ENCODE data around the gene CTLA4. TPM values are rescaled to one million over a fixed set of nuclear protein-coding genes. Genes with fewer than 3 reads are reported as not detected.

Gene CTLA4
- total and polyA plus RNA-seq, 2 of the 4 experiments (the other 2 are of a cell fraction): not detected

- no peak overlapping the region for H3K23ac ChIP-seq (ENCODE audit: low read depth, low read length)
- CTCF ChIA-PET: no interaction called here
- 72% methylated on average over 3 of the region's 4 CpGs; no CpG with 5 or more reads in 1 of the 2 experiments for WGBS, 2 experiments (ENCODE audit: extremely low coverage in 2 of 2, insufficient read length in 1 of 2)
Observed at GRCh38 chr2:203824057-203824456, 43.5 kb upstream of the CTLA4 start.

More at GRCh38 chr2:203824057-203824456, 43.5 kb upstream of the CTLA4 start:
- Histone ChIP-seq H3K56ac (ENCODE audit: extremely low read depth, insufficient read depth, low read length) (no peak overlapping the region), H2AFZ (replicated peaks; ENCODE audit: low read length, poor library complexity) (no peak overlapping the region), H3K18ac (ENCODE audit: low read depth, low read length) (no peak overlapping the region), H3K27ac (ENCODE audit: insufficient read depth, low read length) (no peak overlapping the region), H3K4me3 (ENCODE audit: insufficient read depth, low read depth, low read length) (no peak overlapping the region), H4K20me1 (ENCODE audit: insufficient read depth, low read length) (no peaks in the 10 kb centered on the region), H3K14ac (replicated peaks; ENCODE audit: low read depth, low read length) (no peak overlapping the region), H3K4me2 (ENCODE audit: low read depth, low read length) (no peak overlapping the region), H4K8ac (ENCODE audit: low read depth in 2 of 2, low read length in 2 of 2) (no peak overlapping the region), H4K91ac (ENCODE audit: insufficient read depth, low read depth, low read length) (no peak overlapping the region), H3K36me3 (ENCODE audit: control insufficient read depth, insufficient read depth, low read length) (no peaks in the 10 kb centered on the region), H3K27me3 (ENCODE audit: control insufficient read depth, insufficient read depth, low read length) (peaks cover 21% of the 10 kb centered on the region), H3K79me1 (ENCODE audit: low read depth in 1 of 2, low read length in 2 of 2) (no peaks in the 10 kb centered on the region), H2BK20ac (ENCODE audit: low read depth, low read length) (no peak overlapping the region), H2BK5ac (ENCODE audit: low read depth, low read length, poor library complexity, severe bottlenecking) (no peak overlapping the region), H3K9me3 (ENCODE audit: control insufficient read depth, insufficient read depth, low read length) (no peaks in the 10 kb centered on the region), H3K9me1 (ENCODE audit: insufficient read depth, low read length) (no peaks in the 10 kb centered on the region), H3K4me1 (ENCODE audit: control insufficient read depth, insufficient read depth, low read length) (no peaks in the 10 kb centered on the region), H2BK15ac (ENCODE audit: low read depth, low read length) (no peak overlapping the region), H2AK5ac (ENCODE audit: low read depth, low read length) (no peak overlapping the region), H4K5ac (ENCODE audit: low read depth, low read length) (no peak overlapping the region), H2BK120ac (ENCODE audit: low read depth, low read length) (no peak overlapping the region), H3K9ac (ENCODE audit: low read depth, low read length) (no peak overlapping the region), H2AK9ac (replicated peaks; ENCODE audit: low read depth, low read length, poor library complexity) (peak overlapping the region; percentile 48), H3K4ac (ENCODE audit: low read depth, low read length) (no peak overlapping the region)
- intact Hi-C loops (cut with micrococcal nuclease): no loop called here
- no TSS peak for BruUV-seq (replicated peaks)
- dilution Hi-C loops (cut with HindIII; ENCODE audit: low sequenced_read_pairs, unreplicated experiment): loop anchor here (25.0 kb wide), 1 partner anchor 312 kb away; no protein-coding TSS in a partner anchor
- DNase-seq (no peak), ATAC-seq (ENCODE audit: low read depth) (no peak)
- TF ChIP-seq CEBPB (IDR thresholded peaks at IDR 0.05; ENCODE audit: low read depth, low read length) (no peak), MAZ (IDR thresholded peaks at IDR 0.05; ENCODE audit: borderline replicate concordance, low read depth, low read length) (no peak)
- POLR2A ChIA-PET (ENCODE audit: unreplicated experiment): no interaction called here
- in situ Hi-C loops (cut with MboI; ENCODE audit: low sequenced_read_pairs): loop anchor here (25.0 kb wide), 1 partner anchor 587 kb away; the partner anchor contains the start of gene CYP20A1
